Mucosa of stomach (tissue), 1 donor: ENCODE measurements around the gene PLVAP.
"Not testable (repeated sequence)": the region's sequence is repeated elsewhere in the genome, so short reads cannot be mapped to it uniquely, and the experiment has no call there.

Source experiments
- H3K27me3 ChIP-seq: one replicate; pipeline ENCODE4 v1.7.0; 2013; ENCODE audit warnings: mild to moderate bottlenecking, low read length; ENCODE audit not compliant: control insufficient read depth, insufficient read depth
- H3K36me3 ChIP-seq: one replicate; pipeline ENCODE4 v1.7.0; 2013; ENCODE audit warnings: low read length; ENCODE audit not compliant: control insufficient read depth, insufficient read depth
- H3K4me1 ChIP-seq: one replicate; pipeline ENCODE4 v1.7.0; 2013; ENCODE audit warnings: mild to moderate bottlenecking, low read length; ENCODE audit not compliant: control insufficient read depth, insufficient read depth
- H3K4me3 ChIP-seq: one replicate; pipeline ENCODE4 v1.7.0; 2013; ENCODE audit warnings: low read length
- H3K9ac ChIP-seq: one replicate; pipeline ENCODE4 v1.7.0; 2013; ENCODE audit warnings: mild to moderate bottlenecking, low read length, moderate library complexity
- H3K9me3 ChIP-seq: one replicate; pipeline ENCODE4 v1.7.0; 2013; ENCODE audit warnings: mild to moderate bottlenecking, low read length, moderate library complexity; ENCODE audit not compliant: control insufficient read depth
- donor health status: Pancreatic carcinoma.

PLVAP gene

DNA sequence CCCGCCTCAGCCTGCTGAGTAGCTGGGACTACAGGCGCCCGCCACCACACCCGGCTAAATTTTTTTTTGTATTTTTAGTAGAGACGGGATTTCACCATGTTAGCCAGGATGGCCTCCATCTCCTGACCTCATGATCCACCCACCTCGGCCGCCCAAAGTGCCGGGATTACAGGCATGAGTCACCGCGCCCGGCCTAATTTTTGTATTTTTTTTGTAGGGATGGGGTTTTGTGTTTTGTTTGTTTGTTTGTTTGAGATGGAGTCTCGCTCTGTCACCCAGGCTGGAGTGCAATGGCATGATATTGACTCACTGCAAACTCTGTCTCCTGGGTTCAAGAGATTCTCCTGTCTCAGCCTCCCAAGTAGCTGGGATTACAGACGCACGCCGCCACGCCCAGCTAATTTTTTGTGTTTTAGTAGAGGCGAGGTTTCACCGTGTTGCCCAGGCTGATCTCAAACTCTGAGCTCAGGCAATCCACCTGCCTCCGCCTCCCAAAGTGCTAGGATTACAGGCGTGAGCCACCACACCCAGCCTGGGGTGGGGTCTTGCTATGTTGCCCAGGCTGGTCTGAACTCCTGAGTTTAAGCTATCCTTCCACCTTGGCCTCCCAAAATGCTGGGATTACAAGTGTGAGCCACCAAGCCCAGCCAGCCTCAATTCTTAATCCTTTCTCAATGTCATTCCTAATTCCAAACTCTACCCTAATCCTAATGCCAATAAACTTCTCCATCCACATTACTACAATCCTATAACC, 13.1 kb downstream of the PLVAP start:
- H3K4me3 ChIP-seq, H3K9me3 ChIP-seq, H3K9ac ChIP-seq, H3K36me3 ChIP-seq, H3K27me3 ChIP-seq, H3K4me1 ChIP-seq: not testable (repeated sequence)

DNA sequence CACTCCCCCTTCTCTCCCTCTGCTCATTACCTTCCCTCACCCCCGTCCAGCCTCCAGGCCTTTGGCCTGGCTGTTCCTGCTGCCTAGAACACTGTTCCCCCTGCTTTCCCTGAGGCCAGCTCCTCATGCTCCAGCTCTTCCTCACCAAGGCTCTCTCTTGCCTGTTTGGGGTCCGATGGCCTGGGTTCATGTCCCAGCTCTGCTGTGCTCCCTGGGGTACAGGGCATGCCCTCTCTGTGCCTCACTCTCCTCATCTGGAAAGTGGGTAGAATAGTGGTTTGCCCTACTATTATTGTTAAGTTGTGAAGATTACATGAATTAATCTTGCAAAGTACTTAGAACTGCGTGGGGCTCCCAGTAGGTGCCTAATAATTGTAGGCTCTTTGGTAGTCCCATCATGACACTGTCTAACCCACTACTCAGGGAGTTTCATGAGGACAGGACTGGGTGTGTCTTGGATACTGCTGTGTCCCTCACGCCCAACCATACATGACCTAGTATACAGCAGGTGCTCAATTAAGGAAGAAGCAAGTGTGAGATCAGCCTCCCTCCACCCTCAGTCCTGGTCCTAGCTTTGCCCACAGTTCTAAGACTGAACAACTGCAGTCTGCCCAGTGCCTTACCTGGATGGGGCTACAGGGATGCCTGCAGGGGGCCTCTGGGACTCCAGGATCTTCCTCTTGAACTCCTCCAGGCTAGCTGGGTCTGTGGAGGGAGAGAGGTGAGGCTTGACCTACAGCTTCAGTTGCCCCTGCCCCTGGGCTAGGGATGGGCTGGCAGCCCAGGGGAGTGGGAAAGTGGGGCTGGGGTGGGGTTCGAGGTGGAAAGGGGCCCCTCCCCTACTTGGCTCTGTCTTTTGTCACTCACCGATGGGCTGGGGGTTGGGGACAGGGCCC, 17.0 kb downstream of the PLVAP start:
- Histone ChIP-seq H3K36me3 (no peaks in the 10 kb centered on the region), H3K4me3 (no peak overlapping the region), H3K4me1 (no peaks in the 10 kb centered on the region), H3K27me3 (no peaks in the 10 kb centered on the region), H3K9me3 (no peaks in the 10 kb centered on the region), H3K9ac (no peak overlapping the region)

DNA sequence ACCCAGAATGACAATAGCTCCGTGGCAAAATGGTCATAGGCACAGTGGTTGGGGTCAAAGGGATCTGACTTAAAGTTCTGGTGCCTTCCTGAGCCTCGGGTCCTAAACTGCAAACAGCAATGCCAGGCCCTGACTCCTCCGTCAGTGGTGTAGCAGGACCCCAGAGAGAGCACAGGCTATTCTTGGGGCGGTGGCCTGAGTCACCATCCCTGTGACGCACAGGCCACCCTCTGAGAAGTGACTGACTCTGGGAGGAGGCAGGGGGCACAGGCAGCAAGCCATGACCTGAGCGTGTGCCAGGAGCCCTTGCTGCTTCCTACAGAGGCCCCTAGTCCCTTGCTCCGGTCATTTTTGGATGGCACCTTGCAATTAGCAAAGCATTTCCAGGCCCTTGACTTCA, 18.7 kb downstream of the PLVAP start:
- no peaks in the 10 kb centered on the region for H3K27me3 ChIP-seq
- no peak overlapping the region for H3K4me3 ChIP-seq
- no peaks in the 10 kb centered on the region for H3K4me1 ChIP-seq
- H3K9me3 ChIP-seq: no peaks in the 10 kb centered on the region
- H3K36me3 ChIP-seq: no peaks in the 10 kb centered on the region
- no peak overlapping the region for H3K9ac ChIP-seq

DNA sequence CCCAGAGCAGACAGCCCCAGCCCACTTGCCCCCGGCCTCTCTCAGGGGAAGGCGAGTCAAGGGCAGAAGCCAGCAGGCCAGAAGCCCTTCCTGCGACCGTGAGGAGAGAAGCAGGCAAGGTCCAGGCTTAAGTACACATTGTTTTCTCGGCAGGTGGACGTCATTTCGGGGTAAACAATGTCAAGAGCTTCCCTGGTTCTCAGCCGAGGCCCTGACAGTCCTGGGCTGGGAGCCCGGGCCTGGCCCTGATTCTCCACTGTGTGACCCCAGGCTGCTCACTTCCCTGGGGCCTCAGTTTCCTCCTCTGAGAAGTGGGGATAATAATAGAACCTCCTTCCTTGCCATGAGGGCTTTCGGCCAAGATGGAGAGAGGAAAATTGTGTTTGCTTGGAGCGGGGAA, 19.4 kb downstream of the PLVAP start:
- no peaks in the 10 kb centered on the region for H3K36me3 ChIP-seq
- H3K9ac ChIP-seq: no peak overlapping the region

DNA sequence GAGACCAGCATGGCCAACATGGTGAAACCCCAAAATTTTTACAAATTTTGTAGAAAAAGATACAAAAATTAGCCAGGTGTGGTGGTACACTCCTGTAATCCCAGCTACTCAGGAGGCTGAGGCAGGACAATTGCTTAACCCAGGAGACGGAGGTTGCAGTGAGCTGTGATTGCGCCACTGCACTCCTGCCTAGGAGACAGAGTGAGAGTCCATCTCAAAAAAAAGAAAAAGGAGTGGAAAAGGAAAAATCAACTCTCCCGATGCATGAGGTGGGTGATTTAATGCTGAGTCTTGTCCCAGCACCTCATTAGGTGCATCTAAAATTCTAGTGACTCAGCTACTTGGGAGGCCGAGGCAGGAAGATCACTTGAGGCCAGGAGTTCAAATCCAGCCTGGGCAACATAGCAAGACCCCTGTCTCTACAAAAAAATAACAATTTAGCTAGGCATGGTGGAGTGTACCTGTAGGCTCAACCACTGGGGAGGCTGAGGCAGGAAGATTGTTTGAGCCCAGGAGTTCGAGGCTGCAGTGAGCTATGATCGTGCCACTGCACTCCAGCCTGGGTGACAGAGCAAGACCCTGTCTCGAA, 20.0 kb downstream of the PLVAP start:
- no peaks in the 10 kb centered on the region for H3K27me3 ChIP-seq
- H3K4me1 ChIP-seq: no peaks in the 10 kb centered on the region
- H3K36me3 ChIP-seq: no peaks in the 10 kb centered on the region
- H3K9ac ChIP-seq: no peak overlapping the region
- no peaks in the 10 kb centered on the region for H3K9me3 ChIP-seq
- no peak overlapping the region for H3K4me3 ChIP-seq

More for the DNA sequence above, 19.4 kb downstream of the PLVAP start:
- H3K4me1 ChIP-seq: no peaks in the 10 kb centered on the region
- H3K4me3 ChIP-seq: no peak overlapping the region
- no peaks in the 10 kb centered on the region for H3K9me3 ChIP-seq
- H3K27me3 ChIP-seq: no peaks in the 10 kb centered on the region

DNA sequence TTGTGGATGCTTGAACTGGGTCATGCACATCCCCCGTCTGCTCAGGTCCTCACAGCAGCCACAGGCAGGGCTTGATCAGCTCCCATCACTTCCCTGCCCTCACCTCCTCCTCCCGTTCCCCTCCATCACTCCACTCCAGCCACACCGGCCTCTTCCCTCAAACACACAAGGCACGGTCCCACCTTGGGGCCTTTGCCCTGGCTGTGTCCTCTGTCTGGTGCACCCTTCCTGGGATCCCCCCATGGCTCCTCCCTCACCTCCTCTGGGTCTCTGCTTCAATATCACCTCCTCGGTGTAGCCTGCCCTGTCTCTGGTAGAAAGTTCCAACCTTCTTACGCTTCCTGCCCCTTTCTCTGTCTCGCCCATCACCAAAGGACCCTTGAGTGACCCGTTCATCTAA, 23.8 kb downstream of the PLVAP start:
- Histone ChIP-seq H3K27me3 (peaks cover 12% of the 10 kb centered on the region), H3K36me3 (no peaks in the 10 kb centered on the region), H3K9me3 (no peaks in the 10 kb centered on the region), H3K9ac (no peak overlapping the region), H3K4me1 (no peaks in the 10 kb centered on the region), H3K4me3 (no peak overlapping the region)

DNA sequence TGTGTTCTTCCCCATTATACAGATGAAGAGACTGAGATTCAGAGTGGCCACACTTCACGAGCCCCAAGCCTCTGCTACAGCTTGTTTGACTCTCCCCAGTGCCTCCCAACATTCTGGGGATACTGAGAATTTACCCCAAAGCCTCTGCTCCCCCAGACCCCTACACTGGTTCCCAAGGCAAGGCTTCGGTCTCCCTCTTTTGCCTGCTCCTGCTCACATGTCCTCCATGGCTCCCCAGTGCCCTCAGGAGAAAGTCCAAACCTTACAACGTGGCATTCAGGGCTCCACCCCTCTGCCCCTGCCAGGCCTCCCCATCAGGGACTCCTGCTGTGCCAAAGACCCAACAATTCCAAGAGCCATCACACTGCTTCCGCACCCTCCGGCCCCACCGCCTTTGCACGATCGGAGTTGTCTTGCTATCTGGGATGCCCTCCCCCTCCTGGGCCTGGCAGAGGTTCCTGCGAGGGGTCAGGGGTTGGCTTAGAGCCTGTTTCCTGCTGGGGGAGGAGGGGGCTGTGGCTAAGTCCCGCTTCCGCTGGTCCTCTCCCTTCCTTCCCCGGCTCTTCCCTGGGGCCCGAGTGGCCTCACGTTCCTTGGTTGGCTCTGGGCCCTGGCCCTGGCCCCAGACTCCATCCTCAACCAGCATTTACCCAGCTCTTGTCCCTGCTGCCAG, 24.4 kb downstream of the PLVAP start:
- Histone ChIP-seq H3K4me3 (no peak overlapping the region), H3K36me3 (no peaks in the 10 kb centered on the region), H3K4me1 (no peaks in the 10 kb centered on the region), H3K9me3 (no peaks in the 10 kb centered on the region), H3K27me3 (peaks cover 12% of the 10 kb centered on the region), H3K9ac (no peak overlapping the region)

DNA sequence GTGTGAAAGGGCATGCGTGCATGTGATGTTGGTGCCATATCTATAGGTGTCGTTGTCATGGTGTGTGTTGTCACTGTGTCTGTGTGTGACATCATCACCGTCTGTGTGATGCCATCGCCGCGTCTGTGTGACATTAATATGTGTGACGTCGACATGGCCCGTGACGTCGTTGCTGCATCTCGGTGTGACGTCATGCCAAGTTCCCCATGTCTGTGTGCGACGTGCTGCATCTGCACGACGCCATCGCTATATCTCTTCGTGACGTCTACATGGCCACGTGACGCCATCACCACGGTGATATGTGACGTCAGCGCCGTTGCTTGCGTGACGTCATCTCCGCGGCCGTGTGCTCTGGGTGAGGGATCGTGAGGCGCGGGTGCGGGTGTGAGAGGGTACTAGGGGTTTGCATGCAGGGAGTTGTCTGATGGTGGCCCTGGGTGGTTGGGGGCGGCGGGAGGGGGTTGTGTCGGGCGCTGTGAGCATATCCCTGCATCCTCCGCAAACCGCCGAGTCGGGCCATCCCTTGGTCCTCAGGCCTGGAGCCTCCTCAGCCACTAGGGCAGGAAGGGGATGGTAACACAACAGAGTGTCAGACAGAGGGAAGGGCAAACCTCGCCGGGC, 25.2 kb downstream of the PLVAP start:
- Histone ChIP-seq H3K27me3 (peaks cover 12% of the 10 kb centered on the region), H3K36me3 (no peaks in the 10 kb centered on the region), H3K4me3 (no peak overlapping the region), H3K9ac (no peak overlapping the region), H3K4me1 (no peaks in the 10 kb centered on the region), H3K9me3 (no peaks in the 10 kb centered on the region)

DNA sequence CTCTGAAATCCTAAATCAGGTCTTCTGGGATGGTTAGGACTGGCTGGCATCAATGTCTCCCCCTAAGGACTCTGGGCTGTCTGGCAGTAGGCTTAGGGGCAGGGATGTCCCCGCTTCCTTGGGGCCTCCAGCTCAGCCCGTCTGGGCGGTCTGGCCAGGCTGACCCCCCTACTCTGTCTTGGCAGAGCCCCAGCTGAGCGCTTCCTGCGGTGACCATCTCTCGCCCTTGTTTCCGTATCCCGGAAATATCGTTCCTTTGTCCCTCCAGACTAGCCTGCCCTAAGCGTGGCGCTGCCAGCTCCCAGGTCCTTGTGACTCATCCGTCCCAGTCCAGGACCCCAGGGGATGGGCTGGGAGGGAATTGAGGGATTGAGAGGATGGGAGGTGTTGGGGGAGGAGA, 28.4 kb downstream of the PLVAP start:
- peaks cover 12% of the 10 kb centered on the region for H3K27me3 ChIP-seq
- H3K4me1 ChIP-seq: no peaks in the 10 kb centered on the region
- no peak overlapping the region for H3K9ac ChIP-seq
- no peak overlapping the region for H3K4me3 ChIP-seq
- H3K36me3 ChIP-seq: no peaks in the 10 kb centered on the region
- H3K9me3 ChIP-seq: no peaks in the 10 kb centered on the region

DNA sequence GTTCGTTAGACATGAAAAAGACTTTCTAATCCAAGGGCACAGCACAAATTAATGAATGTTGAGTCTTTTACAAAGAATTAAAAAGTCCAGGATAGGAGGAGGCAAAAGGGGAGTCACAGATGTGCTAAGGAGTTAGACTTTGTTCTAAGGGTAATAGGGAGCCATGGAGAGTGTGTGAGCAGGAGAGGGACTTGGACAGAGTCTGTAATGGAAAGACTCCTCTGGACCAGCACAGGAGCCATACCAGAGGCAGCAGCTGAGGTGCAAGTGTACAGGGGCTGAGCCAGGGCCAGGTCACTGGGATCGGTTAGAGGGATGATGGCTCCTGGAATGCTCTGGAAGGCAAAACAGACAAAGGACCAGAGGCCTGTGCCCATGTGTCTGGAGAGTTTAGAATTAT, 29.3 kb downstream of the PLVAP start:
- no peaks in the 10 kb centered on the region for H3K9me3 ChIP-seq
- no peaks in the 10 kb centered on the region for H3K36me3 ChIP-seq
- H3K4me1 ChIP-seq: no peaks in the 10 kb centered on the region
- no peak overlapping the region for H3K4me3 ChIP-seq
- H3K9ac ChIP-seq: no peak overlapping the region
- H3K27me3 ChIP-seq: peaks cover 12% of the 10 kb centered on the region

DNA sequence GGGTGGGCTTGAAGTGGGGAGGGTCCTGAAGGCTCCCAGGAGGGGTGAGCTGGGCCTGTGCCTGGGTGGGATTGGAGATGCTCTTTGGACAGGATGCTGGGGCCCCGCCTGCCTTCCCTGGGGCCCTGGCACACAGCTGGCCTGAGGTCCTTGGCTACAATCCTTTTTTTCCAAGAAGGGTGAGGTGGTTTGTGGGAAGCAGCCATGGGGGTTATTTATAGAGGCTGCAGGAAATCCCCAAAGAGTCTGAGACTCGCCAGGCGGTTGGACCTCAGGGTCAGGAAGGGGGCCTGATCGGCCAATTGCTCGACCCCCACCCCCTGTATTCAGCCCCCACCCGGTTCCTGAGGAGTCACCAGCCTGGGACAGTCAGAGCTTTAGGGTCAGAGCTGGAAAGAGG, 29.8 kb downstream of the PLVAP start:
- H3K9ac ChIP-seq: no peak overlapping the region

More for the DNA sequence above, 29.8 kb downstream of the PLVAP start:
- no peak overlapping the region for H3K4me3 ChIP-seq
- H3K4me1 ChIP-seq: no peaks in the 10 kb centered on the region
- H3K27me3 ChIP-seq: peaks cover 12% of the 10 kb centered on the region
- no peaks in the 10 kb centered on the region for H3K9me3 ChIP-seq
- no peaks in the 10 kb centered on the region for H3K36me3 ChIP-seq
